ENCODE results near the gene TNFRSF14. TPM values are rescaled to one million over a fixed set of nuclear protein-coding genes. Genes with fewer than 3 reads are reported as not detected.

The TNFRSF14 gene
- total and polyA plus RNA-seq, 9 of the 15 experiments (the other 6 are each of a cell fraction or from before 2014, with no cell fraction given), result 0.11 to 2.3 (median 0.68) TPM; not detected in 2

- TF ChIP-seq ZNF583 (CRISPR knock-in tag; IDR thresholded peaks at IDR 0.05) (no peak), ZBTB12 (CRISPR knock-in tag; IDR thresholded peaks at IDR 0.05) (no peak), DIDO1 (tag; IDR thresholded peaks at IDR 0.05; ENCODE audit: low read depth) (no peak), MNT (conservative IDR thresholded peaks at IDR 0.05) (no peak), BRD9 (IDR thresholded peaks at IDR 0.05; ENCODE audit: low read depth, partially characterized antibody) (no peak), CEBPB (tag; IDR thresholded peaks at IDR 0.05) (no peak), MED1 (CRISPR knock-in tag; IDR thresholded peaks at IDR 0.05; ENCODE audit: borderline replicate concordance) (no peak), HNRNPLL (IDR thresholded peaks at IDR 0.05; ENCODE audit: low read depth, low read length, poor library complexity, severe bottlenecking) (no peak)
Observed at GRCh38 chr1:2526824-2527555, 29.2 kb upstream of the TNFRSF14 start (continued).
